Measurements from ENCODE around the gene C9orf72.

DNA sequence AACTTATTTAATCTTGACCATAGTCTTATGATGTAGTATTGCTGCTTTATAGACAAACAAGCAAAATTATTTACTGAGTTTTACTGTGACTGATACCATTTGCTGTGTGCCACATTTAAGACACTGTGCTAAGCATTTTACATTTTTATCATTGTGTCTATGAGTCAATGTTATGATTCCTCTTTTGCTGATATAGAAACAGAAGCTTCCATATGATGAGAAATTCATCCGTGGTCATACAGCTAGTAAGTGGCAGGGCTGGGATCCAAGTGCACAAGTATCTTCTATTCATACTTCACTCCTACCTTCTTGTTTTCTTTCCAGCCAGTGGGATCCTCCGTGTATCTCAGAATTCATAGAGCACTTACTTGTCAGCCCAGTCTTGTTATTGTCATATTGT, 66.3 kb downstream of the C9orf72 start:
- TF ChIP-seq, protein P1, sequence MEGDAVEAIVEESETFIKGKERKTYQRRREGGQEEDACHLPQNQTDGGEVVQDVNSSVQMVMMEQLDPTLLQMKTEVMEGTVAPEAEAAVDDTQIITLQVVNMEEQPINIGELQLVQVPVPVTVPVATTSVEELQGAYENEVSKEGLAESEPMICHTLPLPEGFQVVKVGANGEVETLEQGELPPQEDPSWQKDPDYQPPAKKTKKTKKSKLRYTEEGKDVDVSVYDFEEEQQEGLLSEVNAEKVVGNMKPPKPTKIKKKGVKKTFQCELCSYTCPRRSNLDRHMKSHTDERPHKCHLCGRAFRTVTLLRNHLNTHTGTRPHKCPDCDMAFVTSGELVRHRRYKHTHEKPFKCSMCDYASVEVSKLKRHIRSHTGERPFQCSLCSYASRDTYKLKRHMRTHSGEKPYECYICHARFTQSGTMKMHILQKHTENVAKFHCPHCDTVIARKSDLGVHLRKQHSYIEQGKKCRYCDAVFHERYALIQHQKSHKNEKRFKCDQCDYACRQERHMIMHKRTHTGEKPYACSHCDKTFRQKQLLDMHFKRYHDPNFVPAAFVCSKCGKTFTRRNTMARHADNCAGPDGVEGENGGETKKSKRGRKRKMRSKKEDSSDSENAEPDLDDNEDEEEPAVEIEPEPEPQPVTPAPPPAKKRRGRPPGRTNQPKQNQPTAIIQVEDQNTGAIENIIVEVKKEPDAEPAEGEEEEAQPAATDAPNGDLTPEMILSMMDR (IDR thresholded peaks at IDR 0.05; ENCODE audit: insufficient read depth, low read depth, low read length): no peak
- no peak for TF ChIP-seq EZH2 (IDR thresholded peaks at IDR 0.05; ENCODE audit: insufficient read depth, low read length)
